DLD1 (cell line): ENCODE measurements around the gene KIAA1328.

Experiments used
- in situ Hi-C: cut with HindIII; loops from 2 replicates; pipeline ENCODE4 v1.10.0; 2017; ENCODE audit warnings: low sequenced_read_pairs

The KIAA1328 gene

GRCh38 chr18:37249171-37249886 lies 420.4 kb downstream of the KIAA1328 start:
- in situ Hi-C loops, result no loop called here

GRCh38 chr18:37249895-37250618 lies 421.1 kb downstream of the KIAA1328 start:
- in situ Hi-C loops, result no loop called here

GRCh38 chr18:37251679-37252078 lies 422.8 kb downstream of the KIAA1328 start:
- in situ Hi-C loops, result no loop called here

GRCh38 chr18:37252342-37252741 lies 423.4 kb downstream of the KIAA1328 start:
- in situ Hi-C loops, result no loop called here

- in situ Hi-C loops, result no loop called here
These were observed 424.0 kb downstream of the KIAA1328 start for GRCh38 chr18:37252854-37253393.

- in situ Hi-C loops, result no loop called here
These were observed 424.7 kb downstream of the KIAA1328 start for GRCh38 chr18:37253394-37254235.

- in situ Hi-C loops, result no loop called here
These were observed 425.4 kb downstream of the KIAA1328 start for GRCh38 chr18:37254236-37254754.

GRCh38 chr18:37254973-37255372 lies 426.0 kb downstream of the KIAA1328 start:
- in situ Hi-C loops, result no loop called here

GRCh38 chr18:37258131-37258530 lies 429.2 kb downstream of the KIAA1328 start:
- in situ Hi-C loops, result no loop called here

GRCh38 chr18:37258819-37259218 lies 429.9 kb downstream of the KIAA1328 start:
- in situ Hi-C loops, result no loop called here

- in situ Hi-C loops, result no loop called here
These were observed 430.8 kb downstream of the KIAA1328 start for GRCh38 chr18:37259711-37260110.

GRCh38 chr18:37260367-37261093 lies 431.6 kb downstream of the KIAA1328 start:
- in situ Hi-C loops, result no loop called here

GRCh38 chr18:37261246-37261840 lies 432.4 kb downstream of the KIAA1328 start:
- in situ Hi-C loops, result no loop called here

GRCh38 chr18:37261988-37262387 lies 433.1 kb downstream of the KIAA1328 start:
- in situ Hi-C loops, result no loop called here

- in situ Hi-C loops, result no loop called here
These were observed 436.0 kb downstream of the KIAA1328 start for GRCh38 chr18:37264956-37265355.

GRCh38 chr18:37265382-37265781 lies 436.5 kb downstream of the KIAA1328 start:
- in situ Hi-C loops, result no loop called here

- in situ Hi-C loops, result no loop called here
These were observed 437.4 kb downstream of the KIAA1328 start for GRCh38 chr18:37266290-37266689.

- in situ Hi-C loops, result no loop called here
These were observed 441.2 kb downstream of the KIAA1328 start for GRCh38 chr18:37270038-37270665.

- in situ Hi-C loops, result no loop called here
These were observed 441.7 kb downstream of the KIAA1328 start for GRCh38 chr18:37270666-37271052.
